ENCODE results near the gene SUFU.

DNA sequence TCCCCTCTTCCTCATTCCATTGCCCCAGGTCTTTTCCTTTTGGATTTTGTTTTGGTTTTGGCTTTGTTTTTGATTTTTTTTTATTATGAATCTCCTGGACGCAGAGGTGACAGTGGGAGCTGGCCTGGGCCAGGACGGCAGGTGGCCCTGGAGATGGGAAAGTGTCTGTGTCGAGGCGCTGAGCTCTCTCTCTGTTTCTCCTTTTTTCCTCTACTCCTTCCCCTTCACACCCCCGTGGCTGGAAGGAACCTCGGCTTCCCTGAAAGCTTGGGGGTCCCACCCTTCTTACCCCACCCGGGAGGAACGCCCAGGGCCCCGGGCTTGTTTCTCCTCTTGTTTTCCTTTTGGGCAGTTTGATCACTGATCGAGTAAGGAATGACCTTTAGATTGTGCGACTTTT lies 153.7 kb downstream of the SUFU start:
- no peak for TF ChIP-seq TAF1 (conservative IDR thresholded peaks at IDR 0.05)
- TF ChIP-seq, protein P1, sequence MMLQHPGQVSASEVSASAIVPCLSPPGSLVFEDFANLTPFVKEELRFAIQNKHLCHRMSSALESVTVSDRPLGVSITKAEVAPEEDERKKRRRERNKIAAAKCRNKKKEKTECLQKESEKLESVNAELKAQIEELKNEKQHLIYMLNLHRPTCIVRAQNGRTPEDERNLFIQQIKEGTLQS (IDR thresholded peaks at IDR 0.05): no peak
- TF ChIP-seq, protein P2, sequence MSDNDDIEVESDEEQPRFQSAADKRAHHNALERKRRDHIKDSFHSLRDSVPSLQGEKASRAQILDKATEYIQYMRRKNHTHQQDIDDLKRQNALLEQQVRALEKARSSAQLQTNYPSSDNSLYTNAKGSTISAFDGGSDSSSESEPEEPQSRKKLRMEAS (IDR thresholded peaks at IDR 0.05): no peak
- TF ChIP-seq, protein P3, sequence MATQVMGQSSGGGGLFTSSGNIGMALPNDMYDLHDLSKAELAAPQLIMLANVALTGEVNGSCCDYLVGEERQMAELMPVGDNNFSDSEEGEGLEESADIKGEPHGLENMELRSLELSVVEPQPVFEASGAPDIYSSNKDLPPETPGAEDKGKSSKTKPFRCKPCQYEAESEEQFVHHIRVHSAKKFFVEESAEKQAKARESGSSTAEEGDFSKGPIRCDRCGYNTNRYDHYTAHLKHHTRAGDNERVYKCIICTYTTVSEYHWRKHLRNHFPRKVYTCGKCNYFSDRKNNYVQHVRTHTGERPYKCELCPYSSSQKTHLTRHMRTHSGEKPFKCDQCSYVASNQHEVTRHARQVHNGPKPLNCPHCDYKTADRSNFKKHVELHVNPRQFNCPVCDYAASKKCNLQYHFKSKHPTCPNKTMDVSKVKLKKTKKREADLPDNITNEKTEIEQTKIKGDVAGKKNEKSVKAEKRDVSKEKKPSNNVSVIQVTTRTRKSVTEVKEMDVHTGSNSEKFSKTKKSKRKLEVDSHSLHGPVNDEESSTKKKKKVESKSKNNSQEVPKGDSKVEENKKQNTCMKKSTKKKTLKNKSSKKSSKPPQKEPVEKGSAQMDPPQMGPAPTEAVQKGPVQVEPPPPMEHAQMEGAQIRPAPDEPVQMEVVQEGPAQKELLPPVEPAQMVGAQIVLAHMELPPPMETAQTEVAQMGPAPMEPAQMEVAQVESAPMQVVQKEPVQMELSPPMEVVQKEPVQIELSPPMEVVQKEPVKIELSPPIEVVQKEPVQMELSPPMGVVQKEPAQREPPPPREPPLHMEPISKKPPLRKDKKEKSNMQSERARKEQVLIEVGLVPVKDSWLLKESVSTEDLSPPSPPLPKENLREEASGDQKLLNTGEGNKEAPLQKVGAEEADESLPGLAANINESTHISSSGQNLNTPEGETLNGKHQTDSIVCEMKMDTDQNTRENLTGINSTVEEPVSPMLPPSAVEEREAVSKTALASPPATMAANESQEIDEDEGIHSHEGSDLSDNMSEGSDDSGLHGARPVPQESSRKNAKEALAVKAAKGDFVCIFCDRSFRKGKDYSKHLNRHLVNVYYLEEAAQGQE (IDR thresholded peaks at IDR 0.05): no peak
